Peyer's patch (tissue), 4 donors: Measurements from ENCODE around the gene MYH7B. TPM values are rescaled to one million over a fixed set of nuclear protein-coding genes. Genes with fewer than 3 reads are reported as not detected.

Experiments used
- DNase-seq, 3 donors: peaks; one replicate each; pipeline ENCODE4 v3.0.0-alpha.2; 2017 to 2019
- H3K27ac ChIP-seq, 4 donors: fragments of 200-600 bp; sonication (generic); one replicate each; pipeline ENCODE4 v1.5.1; 2016 to 2019
- H3K27me3 ChIP-seq, 2 donors: fragments of 200-600 bp; sonication (generic); one replicate each; pipeline ENCODE4 v1.5.1; 2019
- H3K36me3 ChIP-seq, 3 donors: fragments of 200-600 bp; sonication (generic); one replicate each; pipeline ENCODE4 v1.5.1; 2016 to 2019
- H3K4me1 ChIP-seq, 4 donors: fragments of 200-600 bp; sonication (generic); one replicate each; pipeline ENCODE4 v1.5.1; 2016 to 2019
- H3K4me3 ChIP-seq, 4 donors: fragments of 200-600 bp; sonication (generic); 1 replicate in 3 of 4; 2 replicates in 1 of 4; pipeline ENCODE4 v1.5.1; 2016 to 2019; ENCODE audit warnings: mild to moderate bottlenecking in 1 of 4
- H3K9me3 ChIP-seq, 4 donors: fragments of 200-600 bp; sonication (generic); one replicate each; pipeline ENCODE4 v1.5.1; 2016 to 2019; ENCODE audit warnings: mild to moderate bottlenecking in 1 of 4
- POLR2A ChIP-seq, 2 donors: fragments of 450-650 bp; IDR thresholded peaks; one replicate each; pipeline ENCODE4 v1.5.1; 2017; ENCODE audit warnings: antibody characterized with exemption in 2 of 2, mild to moderate bottlenecking in 2 of 2, moderate library complexity in 2 of 2
- total RNA-seq, 4 donors: library from RNA; depleted of rRNA; stranded (reverse); fragments of >200 nt; gene quantifications; one replicate each; pipeline ENCODE4 v1.1.0, GENCODE V29; 2016
- TF ChIP-seq, protein P1 (sequence below), 6 experiments: fragments of 450-650 bp in 4 of 6; fragments of 200-600 bp in 2 of 6; sonication (generic) in 1 of 6; IDR thresholded peaks; one replicate each; pipeline ENCODE4 v1.5.1; 2017 to 2019; ENCODE audit warnings: antibody characterized with exemption in 6 of 6, mild to moderate bottlenecking in 3 of 6, moderate library complexity in 1 of 6

Gene MYH7B
- total RNA-seq, 4 donors from 2014 or later: 0.40 to 2.0 (median 1.4) TPM

DNA sequence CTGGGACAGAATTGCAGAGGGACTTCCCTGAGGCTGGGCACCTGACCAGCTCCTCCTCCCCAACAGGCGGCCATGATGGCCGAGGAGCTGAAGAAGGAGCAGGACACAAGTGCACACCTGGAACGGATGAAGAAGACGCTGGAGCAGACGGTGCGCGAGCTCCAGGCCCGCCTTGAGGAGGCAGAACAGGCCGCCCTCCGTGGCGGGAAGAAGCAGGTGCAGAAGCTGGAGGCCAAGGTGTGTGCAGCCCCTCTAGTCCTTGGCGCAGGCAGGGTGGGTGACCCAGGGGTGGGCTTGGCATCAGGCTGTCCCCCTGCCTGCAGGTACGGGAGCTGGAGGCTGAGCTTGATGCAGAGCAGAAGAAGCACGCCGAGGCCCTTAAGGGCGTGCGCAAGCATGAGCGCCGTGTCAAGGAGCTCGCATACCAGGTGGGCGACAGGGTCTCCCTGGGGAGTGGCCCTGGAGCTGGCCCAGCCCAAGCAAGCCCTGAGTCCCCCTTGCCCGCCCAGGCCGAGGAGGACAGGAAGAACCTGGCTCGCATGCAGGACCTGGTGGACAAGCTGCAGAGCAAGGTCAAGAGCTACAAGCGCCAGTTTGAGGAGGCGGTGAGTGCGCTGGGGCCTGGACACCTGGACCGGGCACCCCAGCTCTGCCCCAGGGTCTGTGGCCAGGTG lies 45.4 kb downstream of the MYH7B start:
- Histone ChIP-seq H3K9me3 (no peaks in the 10 kb centered on the region), H3K4me1 (peaks cover 0 to 9% (median 0%) of the 10 kb centered on the region in 4 donors), H3K27ac (no peak overlapping the region), H3K36me3 (peaks cover 0 to 85% (median 0%) of the 10 kb centered on the region in 3 donors), H3K4me3 (no peak overlapping the region), H3K27me3 (no peaks in the 10 kb centered on the region)
- no peak for DNase-seq
- TF ChIP-seq POLR2A (IDR thresholded peaks at IDR 0.05): no peak
- TF ChIP-seq, protein P1, sequence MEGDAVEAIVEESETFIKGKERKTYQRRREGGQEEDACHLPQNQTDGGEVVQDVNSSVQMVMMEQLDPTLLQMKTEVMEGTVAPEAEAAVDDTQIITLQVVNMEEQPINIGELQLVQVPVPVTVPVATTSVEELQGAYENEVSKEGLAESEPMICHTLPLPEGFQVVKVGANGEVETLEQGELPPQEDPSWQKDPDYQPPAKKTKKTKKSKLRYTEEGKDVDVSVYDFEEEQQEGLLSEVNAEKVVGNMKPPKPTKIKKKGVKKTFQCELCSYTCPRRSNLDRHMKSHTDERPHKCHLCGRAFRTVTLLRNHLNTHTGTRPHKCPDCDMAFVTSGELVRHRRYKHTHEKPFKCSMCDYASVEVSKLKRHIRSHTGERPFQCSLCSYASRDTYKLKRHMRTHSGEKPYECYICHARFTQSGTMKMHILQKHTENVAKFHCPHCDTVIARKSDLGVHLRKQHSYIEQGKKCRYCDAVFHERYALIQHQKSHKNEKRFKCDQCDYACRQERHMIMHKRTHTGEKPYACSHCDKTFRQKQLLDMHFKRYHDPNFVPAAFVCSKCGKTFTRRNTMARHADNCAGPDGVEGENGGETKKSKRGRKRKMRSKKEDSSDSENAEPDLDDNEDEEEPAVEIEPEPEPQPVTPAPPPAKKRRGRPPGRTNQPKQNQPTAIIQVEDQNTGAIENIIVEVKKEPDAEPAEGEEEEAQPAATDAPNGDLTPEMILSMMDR (IDR thresholded peaks at IDR 0.05): no peak

DNA sequence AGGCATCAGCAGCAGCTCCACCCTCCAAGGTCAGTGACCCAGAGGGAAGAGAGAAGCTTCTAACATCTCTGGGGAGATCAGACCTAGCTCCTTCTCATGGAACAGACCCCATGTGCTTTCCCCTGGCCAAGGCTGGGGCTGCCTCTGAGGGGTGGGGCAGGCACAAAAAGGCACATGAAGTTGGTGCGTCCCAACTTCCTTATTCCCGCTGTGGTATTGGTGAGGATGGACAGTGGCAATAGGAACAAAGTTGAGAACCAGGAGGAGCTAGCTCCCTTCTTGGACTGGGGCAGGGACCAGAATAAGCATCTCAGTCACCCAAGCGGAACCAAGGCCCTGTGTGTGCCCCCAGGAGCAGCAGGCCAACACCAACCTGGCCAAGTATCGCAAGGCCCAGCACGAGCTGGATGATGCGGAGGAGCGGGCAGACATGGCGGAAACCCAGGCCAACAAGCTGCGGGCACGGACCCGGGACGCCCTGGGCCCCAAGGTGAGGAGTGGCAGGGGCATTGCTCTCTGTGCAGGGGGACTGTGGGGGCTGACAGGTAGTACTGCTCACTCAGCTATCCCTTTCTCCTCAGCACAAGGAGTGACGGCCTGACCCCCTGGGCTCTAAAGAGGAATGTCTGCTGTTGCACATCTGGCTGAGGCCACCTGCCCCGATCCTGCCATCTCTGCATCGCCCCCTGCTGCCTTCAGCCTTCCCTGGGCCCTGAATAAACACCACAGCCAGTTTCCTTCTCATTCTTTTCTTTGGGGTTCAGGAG lies 46.1 kb downstream of the MYH7B start:
- Histone ChIP-seq H3K4me3 (no peak overlapping the region), H3K36me3 (peaks cover 0 to 87% (median 0%) of the 10 kb centered on the region in 3 donors), H3K4me1 (peaks cover 0 to 9% (median 0%) of the 10 kb centered on the region in 4 donors), H3K27me3 (no peaks in the 10 kb centered on the region), H3K27ac (no peak overlapping the region), H3K9me3 (no peaks in the 10 kb centered on the region)
- no peak for DNase-seq
- TF ChIP-seq POLR2A (IDR thresholded peaks at IDR 0.05): no peak
- TF ChIP-seq, protein P1 (IDR thresholded peaks at IDR 0.05): peak in 3 of 6 experiments; percentile 41 to 45 (median 41)

DNA sequence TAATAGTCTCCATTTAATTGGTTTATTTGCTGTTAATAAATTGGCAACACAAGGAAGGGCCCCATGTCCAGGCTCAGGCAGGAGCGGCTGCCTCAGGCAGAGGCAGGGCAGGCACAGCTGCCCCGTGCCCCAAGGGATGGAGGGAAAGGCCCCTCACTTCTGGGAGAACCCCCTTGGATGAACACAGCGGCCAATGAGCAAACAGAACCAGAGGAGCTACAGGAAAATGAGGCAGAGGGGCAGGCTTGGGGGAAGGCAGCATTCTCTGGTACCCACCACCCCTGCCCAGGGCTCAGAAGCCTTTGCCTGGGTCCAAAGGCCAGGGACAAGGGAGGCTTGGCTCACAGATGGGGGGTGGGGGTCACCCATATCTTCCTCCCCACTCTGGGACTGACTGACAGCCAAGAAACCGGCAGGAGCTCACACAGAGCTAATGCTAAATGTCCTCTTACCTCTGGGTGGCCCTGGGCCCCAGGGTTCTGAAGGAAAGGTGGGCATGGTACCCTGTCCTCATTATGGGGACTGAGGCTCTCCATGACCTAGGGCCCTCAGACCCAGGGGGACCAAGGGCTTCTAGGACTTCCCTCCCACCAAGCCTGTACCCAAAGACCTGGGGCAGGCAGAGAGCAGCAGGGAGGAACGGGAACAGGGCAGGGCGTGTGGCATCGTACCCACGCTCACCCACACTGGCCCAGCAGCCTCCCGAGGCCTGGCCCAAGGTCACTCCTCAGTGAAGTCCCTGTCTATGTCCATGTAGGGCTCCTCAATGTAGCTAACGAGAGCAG lies 47.0 kb downstream of the MYH7B start:
- peak in 1 of 3 donors; percentile 34 for DNase-seq
- H3K9me3 ChIP-seq: no peaks in the 10 kb centered on the region
- H3K27ac ChIP-seq: no peak overlapping the region
- H3K4me3 ChIP-seq: no peak overlapping the region
- no peaks in the 10 kb centered on the region for H3K27me3 ChIP-seq
- peaks cover 0 to 6% (median 0%) of the 10 kb centered on the region in 4 donors for H3K4me1 ChIP-seq
- H3K36me3 ChIP-seq: peaks cover 0 to 95% (median 0%) of the 10 kb centered on the region in 3 donors
- TF ChIP-seq, protein P1 (IDR thresholded peaks at IDR 0.05): no peak
- no peak for TF ChIP-seq POLR2A (IDR thresholded peaks at IDR 0.05)

DNA sequence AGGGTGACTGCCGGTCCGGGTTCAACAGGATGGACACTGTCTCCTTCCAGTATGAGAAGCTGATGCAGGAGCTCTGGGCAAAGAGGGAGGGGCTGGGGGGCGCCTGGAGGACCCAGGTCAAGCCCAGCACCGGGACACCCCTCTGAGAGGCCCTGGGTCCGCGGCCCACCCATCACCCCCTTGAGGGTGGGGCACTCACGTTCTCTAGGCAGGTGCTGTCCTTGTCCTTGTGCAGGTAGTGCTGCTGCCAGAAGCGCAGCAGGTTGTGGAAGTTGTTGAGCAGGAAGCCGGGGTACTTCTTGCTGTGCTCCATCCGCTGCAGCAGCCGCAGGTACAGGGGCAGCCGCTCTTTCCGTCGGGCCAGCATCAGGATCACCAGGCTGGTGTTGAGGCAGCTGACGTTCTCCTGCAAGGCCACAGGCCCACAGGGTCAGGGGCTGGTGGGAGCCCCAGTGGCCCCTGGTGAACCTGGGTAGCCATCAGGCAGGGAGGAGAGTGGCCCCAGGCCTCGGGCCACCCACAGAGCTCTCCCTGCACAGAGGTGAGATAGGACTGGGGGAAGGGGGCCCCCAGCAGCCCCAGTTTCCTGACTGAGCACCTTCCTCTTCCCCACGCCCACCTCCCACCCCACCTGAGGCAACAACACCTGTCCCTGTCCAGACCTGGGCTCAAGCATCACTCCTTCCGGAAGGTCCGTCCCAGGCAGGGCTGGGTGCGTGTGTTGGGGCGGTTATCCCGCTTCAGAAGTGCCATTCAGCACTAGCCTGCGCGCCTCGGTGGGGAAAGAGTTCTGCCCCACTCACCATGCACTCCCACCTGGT lies 47.8 kb downstream of the MYH7B start:
- no peak overlapping the region for H3K4me3 ChIP-seq
- H3K9me3 ChIP-seq: no peaks in the 10 kb centered on the region
- peaks cover 0 to 100% (median 0%) of the 10 kb centered on the region in 3 donors for H3K36me3 ChIP-seq
- H3K4me1 ChIP-seq: no peaks in the 10 kb centered on the region
- H3K27ac ChIP-seq: no peak overlapping the region
- no peaks in the 10 kb centered on the region for H3K27me3 ChIP-seq
- peak in 1 of 3 donors; percentile 39 for DNase-seq
- TF ChIP-seq POLR2A (IDR thresholded peaks at IDR 0.05): no peak
- TF ChIP-seq, protein P1 (IDR thresholded peaks at IDR 0.05): no peak
